Right ventricle myocardium inferior (tissue), 1 donor: ENCODE data around the gene PXDC1. TPM values are rescaled to one million over a fixed set of nuclear protein-coding genes. Genes with fewer than 3 reads are reported as not detected.
"Not testable (repeated sequence)": the region's sequence is repeated elsewhere in the genome, so short reads cannot be mapped to it uniquely, and the experiment has no call there.

Experiments
- ATAC-seq: fragments of 200-7000 bp; cut with Tn5 transposase; one replicate; pipeline ENCODE4 v1.9.1; 2020; ENCODE audit warnings: mild to moderate bottlenecking, moderate library complexity
- DNase-seq: peaks from one replicate; pipeline ENCODE4 v3.0.0; 2021; ENCODE audit errors: missing footprints
- intact Hi-C: fragments of 100-400 bp; cut with DNase I; formaldehyde crosslinking; loops from one replicate; pipeline ENCODE4 v1.11.0; 2022
- total RNA-seq: library from RNA; stranded (reverse); fragmentation: NEBNext Ultra II Directional; extraction: Animal tissue kit (Norgen Biotek cat#: 25700); gene quantifications from one replicate; pipeline ENCODE4 v1.2.1, GENCODE V29; 2021
- donor health status: DM: no; HTN: yes; CAD: no; lungs with severe emphysema.

Gene PXDC1
- total RNA-seq, 1 donor from 2014 or later: 29.7 TPM

DNA sequence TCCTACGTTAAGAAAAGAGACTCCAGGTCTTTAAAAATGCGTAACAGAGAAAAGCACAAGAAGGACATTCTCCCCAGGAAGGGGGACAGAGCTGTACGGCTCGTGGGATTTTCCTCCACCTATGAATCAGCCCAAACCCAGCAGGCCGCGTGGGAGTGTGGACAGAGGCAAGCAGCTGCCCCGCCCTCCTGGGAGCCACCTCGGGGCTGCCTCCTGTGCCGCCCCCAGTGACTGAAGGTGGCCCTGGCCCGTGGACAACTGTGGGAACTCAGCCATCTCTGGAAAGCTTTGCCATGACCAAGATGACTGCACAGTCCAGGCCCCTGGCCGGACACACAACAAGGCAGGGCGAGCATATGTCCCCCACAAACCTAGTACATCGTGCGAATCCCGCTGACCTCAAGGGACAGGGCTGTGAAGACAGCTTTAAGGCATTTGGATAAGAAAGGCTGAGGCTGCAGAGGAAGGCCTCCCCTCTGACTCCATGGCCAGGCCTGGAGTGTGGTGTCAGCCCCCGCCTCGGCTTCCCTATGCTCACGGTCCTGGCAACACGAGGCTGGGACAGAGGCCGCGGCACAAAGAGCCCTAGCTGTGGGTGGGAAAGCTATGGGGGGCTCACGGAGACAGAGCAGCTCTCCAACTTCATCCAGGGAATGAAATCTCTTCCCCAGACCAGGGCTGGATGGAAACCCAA, 26.9 kb downstream of the PXDC1 start:
- no peak for DNase-seq
- intact Hi-C loops: loop anchor here (10.0 kb wide), 1 partner anchor 310 kb away; no protein-coding TSS in a partner anchor
- ATAC-seq: peak; percentile 60

DNA sequence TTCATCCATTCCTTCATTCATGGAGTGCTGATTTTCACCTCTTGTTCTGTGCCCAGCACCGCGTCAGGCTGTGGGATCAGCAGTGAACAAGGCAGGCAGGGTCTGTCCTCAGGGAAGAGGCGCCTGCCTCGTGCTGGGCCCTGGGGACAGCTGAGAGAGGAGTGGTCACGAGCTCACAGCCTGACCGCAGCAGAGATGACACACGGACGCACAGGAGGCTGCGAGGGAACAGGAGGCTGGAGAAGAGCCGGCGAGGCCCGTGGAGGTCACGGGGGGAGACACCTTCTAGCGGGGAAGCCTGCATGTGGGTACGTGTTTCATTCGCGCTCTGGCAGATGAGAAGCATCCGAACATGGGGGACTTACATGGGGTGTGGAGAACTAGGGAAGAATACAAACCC, 27.5 kb downstream of the PXDC1 start:
- intact Hi-C loops: loop anchor here (10.0 kb wide), 1 partner anchor 309 kb away; no protein-coding TSS in a partner anchor
- DNase-seq (no peak), ATAC-seq (no peak)

GRCh38 chr6:3723251-3723650, 28.3 kb downstream of the PXDC1 start:
- ATAC-seq (no peak), DNase-seq (no peak)
- intact Hi-C loops: loop anchor here (10.0 kb wide), 1 partner anchor 308 kb away; no protein-coding TSS in a partner anchor

GRCh38 chr6:3722785-3723184, 28.7 kb downstream of the PXDC1 start:
- intact Hi-C loops: loop anchor here (10.0 kb wide), 1 partner anchor 308 kb away; no protein-coding TSS in a partner anchor
- DNase-seq: no peak
- ATAC-seq: no peak

- intact Hi-C loops: loop anchor here (10.0 kb wide), 1 partner anchor 307 kb away; no protein-coding TSS in a partner anchor
- DNase-seq (no peak), ATAC-seq (no peak)
Observed at GRCh38 chr6:3721810-3722621, 29.5 kb downstream of the PXDC1 start.

DNA sequence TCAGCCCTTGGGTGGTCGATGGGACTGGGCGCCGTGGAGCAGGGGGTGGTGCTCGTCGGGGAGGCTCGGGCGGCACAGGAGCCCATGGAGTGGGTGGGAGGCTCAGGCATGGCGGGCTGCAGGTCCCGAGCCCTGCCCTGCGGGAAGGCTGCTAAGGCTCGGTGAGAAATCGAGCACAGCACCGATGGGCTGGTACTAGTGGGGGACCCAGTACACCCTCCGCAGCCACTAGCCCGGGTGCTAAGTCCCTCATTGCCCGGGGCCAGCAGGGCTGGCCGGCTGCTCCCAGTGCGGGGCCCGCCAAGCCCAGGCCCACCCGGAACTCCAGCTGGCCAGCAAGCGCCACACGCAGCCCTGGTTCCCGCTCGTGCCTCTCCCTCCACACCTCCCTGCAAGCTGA, 30.7 kb downstream of the PXDC1 start:
- DNase-seq, ATAC-seq: not testable (repeated sequence)
- intact Hi-C loops: loop anchor here (10.0 kb wide), 1 partner anchor 306 kb away; no protein-coding TSS in a partner anchor

DNA sequence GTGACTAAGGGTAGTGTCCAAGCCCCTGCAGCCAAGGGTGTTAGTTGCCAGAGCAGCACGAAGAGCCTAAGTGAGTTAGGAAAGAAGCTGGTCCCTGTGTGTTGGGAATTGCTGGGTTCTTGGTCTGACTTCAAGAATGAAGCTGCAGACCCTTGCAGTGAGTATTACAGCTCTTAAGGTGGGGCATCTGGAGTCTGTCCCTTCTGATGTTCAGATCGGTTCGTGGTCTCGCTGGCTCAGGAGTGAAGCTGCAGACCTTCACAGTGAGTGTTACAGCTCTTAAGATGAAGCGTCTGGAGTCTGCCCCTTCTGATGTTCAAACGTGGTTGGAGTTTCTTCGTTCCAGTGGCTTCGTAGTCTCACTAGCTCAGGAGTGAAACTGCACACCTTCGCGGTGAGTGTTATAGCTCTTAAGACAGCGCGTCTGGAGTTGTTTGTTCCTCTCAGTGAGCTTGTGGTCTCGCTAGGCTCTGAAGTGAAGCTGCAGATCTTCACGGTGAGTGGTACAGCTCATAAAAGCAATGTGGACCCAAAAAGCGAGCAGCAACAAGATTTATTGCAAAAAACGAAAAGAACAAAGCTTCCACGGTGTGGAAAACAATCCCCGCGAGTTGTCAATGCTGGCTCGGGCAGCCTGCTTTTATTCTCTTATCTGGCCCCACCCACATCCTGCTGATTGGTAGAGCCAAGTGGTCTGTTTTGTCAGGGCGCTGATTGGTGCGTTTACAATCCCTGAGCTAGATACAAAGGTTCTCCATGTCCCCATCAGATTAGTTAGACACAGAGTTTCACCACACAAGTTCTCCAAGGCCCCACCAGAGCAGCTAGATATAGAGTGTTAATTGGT, 31.8 kb downstream of the PXDC1 start:
- intact Hi-C loops: loop anchor here (10.0 kb wide), 1 partner anchor 305 kb away; no protein-coding TSS in a partner anchor
- ATAC-seq: no peak
- no peak for DNase-seq

DNA sequence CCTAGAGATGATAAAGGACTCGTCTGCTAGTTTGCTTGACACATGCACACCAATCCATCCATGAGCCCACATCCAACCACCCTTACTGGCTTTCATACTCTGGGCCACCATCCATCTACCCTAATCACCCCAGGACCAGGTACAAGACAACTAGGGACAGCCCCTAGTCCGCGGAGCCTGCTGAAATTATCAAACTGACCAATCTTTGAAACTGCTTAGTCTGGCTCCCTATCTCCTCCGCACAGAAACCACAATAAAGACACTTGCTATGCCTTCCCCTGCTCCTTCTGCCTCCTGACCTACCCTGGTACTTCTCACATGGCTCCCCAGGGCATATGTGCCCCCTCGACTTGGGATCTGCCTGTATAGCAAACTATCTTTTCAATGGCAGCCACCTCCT, 33.1 kb downstream of the PXDC1 start:
- intact Hi-C loops: no loop called here
- no peak for ATAC-seq
- DNase-seq: no peak

DNA sequence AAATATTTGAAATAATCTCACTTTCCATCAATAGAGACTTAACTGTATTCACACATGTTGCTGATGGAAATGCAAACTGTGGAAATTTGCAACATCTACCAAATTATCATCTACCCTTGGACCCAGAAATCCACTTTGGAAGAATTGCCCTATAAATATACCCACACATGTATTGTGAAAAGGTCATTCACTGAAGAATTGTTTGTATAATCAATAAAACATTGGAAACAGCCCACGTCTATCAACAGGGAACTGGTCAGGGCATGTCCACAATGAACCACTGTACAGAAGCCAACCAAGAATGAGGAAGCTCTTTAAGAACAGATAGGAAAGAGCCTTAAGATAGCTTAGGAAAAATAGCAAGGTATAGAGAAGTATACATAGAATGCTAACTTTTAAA, 36.2 kb downstream of the PXDC1 start:
- no peak for DNase-seq

GRCh38 chr6:3714768-3715167, 36.7 kb downstream of the PXDC1 start:
- intact Hi-C loops: no loop called here
- no peak for ATAC-seq
- DNase-seq: no peak

More for the DNA sequence above, 36.2 kb downstream of the PXDC1 start:
- no peak for ATAC-seq
- intact Hi-C loops: no loop called here

GRCh38 chr6:3714111-3714510, 37.4 kb downstream of the PXDC1 start:
- DNase-seq (no peak), ATAC-seq (no peak)
- intact Hi-C loops: no loop called here

DNA sequence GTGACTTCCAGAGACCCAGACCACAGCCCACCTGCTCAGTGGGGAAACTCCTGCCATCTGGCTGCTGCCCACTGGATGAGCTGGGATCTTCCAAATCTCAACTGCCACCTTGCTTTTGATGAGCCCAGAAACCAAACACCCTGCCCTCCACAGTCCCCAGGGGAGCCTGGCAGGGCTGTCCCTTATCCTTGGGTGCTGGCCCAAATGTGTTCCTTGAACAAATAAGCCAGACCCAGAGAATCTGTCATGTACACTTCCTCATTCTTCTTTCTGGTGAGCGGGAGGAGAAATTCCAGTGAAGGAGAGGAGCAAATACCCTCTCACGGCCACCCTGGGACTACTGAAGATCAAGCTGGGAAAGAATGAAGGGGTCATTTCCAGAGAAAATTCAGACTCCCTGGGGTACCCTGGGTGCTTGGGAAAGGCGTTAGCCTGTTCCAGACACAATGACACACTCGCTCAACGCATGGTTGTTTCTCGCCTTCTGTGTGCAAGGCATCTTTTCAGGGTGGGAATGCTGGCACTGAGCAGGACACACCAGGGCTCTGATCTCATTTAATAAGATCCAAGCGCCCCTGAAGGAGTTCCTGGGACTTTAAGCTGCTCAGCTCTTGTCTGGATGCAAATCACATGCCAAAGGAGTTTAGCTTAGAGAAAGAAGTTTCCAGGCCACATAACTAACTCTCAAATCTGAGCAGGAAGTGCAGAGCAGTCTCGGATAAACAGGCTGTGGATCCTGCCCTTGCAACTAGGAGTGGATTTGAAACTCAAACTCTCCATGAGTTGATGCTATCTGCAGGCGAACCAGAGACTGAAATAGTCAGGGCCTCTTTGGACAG, 38.5 kb downstream of the PXDC1 start:
- intact Hi-C loops: no loop called here
- ATAC-seq (no peak), DNase-seq (no peak)

DNA sequence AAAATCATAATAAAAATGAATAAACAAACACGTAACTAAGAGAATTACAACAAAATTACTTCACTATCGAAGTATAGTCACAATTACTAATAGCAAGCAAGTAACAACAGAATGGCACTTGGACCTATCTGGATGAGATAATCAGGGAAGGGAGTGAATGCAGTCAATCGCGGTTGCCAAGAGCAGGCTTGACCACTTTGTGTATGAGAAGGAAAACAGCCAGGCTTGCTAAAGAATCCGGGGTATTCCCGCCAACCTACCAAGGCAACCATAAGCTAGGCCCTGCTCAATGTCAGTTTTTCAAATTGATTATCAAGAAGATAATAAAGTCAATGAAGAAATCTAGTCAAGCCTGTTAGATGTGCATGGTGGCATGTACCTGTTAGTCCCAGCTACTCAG, 39.7 kb downstream of the PXDC1 start:
- intact Hi-C loops: no loop called here
- no peak for ATAC-seq
- no peak for DNase-seq

- DNase-seq (no peak), ATAC-seq (no peak)
- intact Hi-C loops: no loop called here
Observed at GRCh38 chr6:3710403-3710802, 41.1 kb downstream of the PXDC1 start.

DNA sequence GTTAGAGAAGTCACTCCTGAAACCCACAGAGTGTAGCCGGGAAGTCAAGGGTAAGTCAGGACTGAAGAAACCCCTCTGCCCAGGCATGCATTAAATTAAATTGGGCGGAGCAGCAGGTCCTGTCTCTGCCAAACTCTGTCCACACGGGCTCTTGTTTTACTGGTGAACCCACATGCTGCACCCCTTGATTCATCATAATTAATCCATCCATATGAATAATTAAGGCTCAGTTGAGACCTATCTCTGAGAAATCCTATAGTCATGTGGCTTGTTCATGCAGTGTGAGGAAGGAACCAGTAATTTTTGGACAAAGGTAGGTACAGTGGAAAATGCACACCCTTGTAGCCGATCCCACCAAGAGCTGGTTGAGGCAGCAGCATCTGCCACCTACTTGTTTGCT, 43.0 kb downstream of the PXDC1 start:
- intact Hi-C loops: no loop called here
- ATAC-seq (no peak), DNase-seq (no peak)

- intact Hi-C loops: no loop called here
- DNase-seq (no peak), ATAC-seq (no peak)
Observed at GRCh38 chr6:3707751-3708412, 43.6 kb downstream of the PXDC1 start.

GRCh38 chr6:3707024-3707423, 44.5 kb downstream of the PXDC1 start:
- DNase-seq: no peak
- intact Hi-C loops: no loop called here
- no peak for ATAC-seq

GRCh38 chr6:3706547-3706946, 45.0 kb downstream of the PXDC1 start:
- intact Hi-C loops: no loop called here
- DNase-seq (no peak), ATAC-seq (no peak)
